Uterus (tissue), 2 donors: ENCODE data around the gene LRRC40.

Source experiments
- CTCF ChIP-seq, 4 experiments: fragments of 200-600 bp in 2 of 4; fragments of 450-650 bp in 2 of 4; sonication (generic) in 2 of 4; IDR thresholded peaks; one replicate each; pipeline ENCODE4 v1.5.1; 2016 to 2019; ENCODE audit warnings: antibody characterized with exemption in 4 of 4, mild to moderate bottlenecking in 2 of 4, moderate library complexity in 1 of 4
- POLR2A ChIP-seq, 2 donors: fragments of 450-650 bp; IDR thresholded peaks; one replicate each; pipeline ENCODE4 v1.6.1; 2016; ENCODE audit warnings: antibody characterized with exemption in 2 of 2, mild to moderate bottlenecking in 1 of 2, moderate library complexity in 1 of 2

GRCh38 chr1:70200065-70200464, 5.3 kb downstream of the LRRC40 start:
- TF ChIP-seq CTCF (IDR thresholded peaks at IDR 0.05) (no peak), POLR2A (IDR thresholded peaks at IDR 0.05) (no peak)
